GM12864 (cell line): Measurements from ENCODE around the gene PCBP2.

Source experiments
- DNase-seq: peaks from one replicate; pipeline ENCODE4 v3.0.0-alpha.2; 2011; ENCODE audit warnings: low read depth
- H3K4me3 ChIP-seq: 2 replicates; pipeline ENCODE4 v1.5.1; 2011; ENCODE audit warnings: mild to moderate bottlenecking, low read depth, low read length, control low read depth
- TF ChIP-seq, protein P1 (sequence below): IDR thresholded peaks from 2 replicates; pipeline ENCODE4 v1.5.1; 2011; ENCODE audit warnings: low read depth, mild to moderate bottlenecking, moderate library complexity, low read length, control low read depth, inconsistent platforms; ENCODE audit errors: missing control alignments

The PCBP2 gene

DNA sequence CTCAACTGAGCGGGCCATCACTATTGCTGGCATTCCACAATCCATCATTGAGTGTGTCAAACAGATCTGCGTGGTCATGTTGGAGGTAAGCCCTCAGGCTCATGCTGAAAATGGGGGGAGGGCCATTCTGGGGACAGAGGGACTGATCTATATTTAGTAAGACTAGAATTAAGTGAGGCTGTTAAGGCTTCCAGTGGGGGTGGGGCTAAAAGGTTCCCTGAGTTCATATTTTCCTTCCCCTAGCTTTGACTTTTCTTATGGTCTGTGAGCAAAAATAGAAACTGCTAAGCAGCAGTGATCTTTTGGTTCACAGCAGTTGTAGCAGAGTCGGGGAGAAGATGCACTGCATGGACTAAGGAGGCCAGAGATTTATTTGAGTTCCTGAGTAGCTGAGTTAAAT lies 9.2 kb downstream of the PCBP2 start:
- DNase-seq, result no peak
- TF ChIP-seq, protein P1, sequence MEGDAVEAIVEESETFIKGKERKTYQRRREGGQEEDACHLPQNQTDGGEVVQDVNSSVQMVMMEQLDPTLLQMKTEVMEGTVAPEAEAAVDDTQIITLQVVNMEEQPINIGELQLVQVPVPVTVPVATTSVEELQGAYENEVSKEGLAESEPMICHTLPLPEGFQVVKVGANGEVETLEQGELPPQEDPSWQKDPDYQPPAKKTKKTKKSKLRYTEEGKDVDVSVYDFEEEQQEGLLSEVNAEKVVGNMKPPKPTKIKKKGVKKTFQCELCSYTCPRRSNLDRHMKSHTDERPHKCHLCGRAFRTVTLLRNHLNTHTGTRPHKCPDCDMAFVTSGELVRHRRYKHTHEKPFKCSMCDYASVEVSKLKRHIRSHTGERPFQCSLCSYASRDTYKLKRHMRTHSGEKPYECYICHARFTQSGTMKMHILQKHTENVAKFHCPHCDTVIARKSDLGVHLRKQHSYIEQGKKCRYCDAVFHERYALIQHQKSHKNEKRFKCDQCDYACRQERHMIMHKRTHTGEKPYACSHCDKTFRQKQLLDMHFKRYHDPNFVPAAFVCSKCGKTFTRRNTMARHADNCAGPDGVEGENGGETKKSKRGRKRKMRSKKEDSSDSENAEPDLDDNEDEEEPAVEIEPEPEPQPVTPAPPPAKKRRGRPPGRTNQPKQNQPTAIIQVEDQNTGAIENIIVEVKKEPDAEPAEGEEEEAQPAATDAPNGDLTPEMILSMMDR, result no peak
- H3K4me3 ChIP-seq, result no peak overlapping the region

DNA sequence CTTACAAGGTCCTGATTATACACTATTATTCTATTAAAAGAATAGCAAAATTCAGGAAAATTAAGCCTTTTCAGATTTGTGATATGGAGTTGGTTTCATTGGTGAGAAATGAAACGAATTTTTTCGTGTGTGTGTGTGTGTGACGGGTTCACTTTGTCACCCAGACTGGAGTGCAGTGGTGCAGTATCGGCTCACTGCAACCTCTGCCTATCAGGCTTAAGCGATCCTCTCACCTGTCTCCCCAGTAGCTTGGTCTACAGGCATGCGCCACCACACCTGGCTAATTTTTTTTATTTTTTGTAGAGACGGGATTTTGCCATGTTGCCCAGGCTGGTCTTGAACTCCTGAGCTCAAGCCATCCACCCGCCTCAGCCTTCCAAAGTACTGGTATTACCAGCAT lies 9.7 kb downstream of the PCBP2 start:
- no peak for DNase-seq
- TF ChIP-seq, protein P1, result no peak
- no peak overlapping the region for H3K4me3 ChIP-seq

DNA sequence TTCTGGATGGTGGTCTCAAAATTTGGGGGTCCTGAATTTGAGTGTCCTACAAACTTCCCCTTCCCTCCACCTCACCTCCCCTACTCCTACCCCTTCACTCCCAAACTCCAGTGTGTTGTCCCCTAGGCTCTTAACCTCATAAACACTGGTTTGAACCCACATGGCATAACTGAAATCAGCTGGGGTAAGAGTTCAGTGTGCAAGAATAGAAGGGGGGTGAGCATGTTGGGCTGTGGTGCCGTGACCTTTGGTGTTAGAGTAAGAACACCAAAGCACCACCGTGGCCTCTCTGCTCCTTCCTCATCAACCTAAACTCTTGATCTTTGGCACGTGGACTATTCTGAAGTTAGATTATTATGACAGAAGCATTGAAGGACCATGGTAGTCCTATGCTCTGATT lies 11.0 kb downstream of the PCBP2 start:
- TF ChIP-seq, protein P1, result no peak
- H3K4me3 ChIP-seq, result no peak overlapping the region

DNA sequence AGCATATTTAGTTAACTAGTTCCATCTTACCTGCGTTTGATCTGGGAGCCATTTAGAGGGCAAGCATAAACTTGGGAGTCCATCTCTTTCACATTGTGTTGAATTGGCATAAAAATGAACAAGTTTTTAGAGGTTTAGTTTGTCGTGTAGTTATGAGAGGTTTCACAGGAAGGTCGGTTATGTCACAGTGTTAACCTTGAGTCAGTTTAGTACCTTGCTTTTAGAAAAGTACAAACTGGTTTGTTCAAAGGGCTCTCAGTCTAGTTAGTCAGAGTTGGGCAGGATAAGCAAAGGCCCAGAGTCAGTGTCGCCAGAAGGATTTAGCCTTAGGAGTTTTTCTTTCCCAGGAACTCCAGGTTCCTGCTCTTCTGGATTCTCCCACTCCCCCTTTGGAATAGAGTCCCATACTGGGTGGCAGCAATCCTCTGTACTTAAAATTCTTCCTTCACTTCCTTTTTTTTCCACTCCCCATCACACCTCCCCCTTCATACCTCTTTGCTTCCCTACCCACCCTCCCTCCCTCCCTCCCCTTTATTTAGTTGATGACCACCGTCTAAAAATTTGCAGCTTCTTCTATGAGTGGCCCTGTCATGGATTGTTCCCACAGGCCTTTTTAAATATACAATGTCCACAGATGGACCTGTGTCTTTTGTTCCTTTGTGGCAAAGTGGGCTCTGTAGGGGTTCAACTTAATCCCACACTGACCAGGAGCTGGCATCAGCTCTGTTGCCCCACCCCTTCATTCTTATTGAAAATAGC lies 12.1 kb downstream of the PCBP2 start:
- H3K4me3 ChIP-seq, result no peak overlapping the region
- DNase-seq, result no peak
- TF ChIP-seq, protein P1, result no peak

More for the DNA sequence above, 11.0 kb downstream of the PCBP2 start:
- DNase-seq, result no peak

DNA sequence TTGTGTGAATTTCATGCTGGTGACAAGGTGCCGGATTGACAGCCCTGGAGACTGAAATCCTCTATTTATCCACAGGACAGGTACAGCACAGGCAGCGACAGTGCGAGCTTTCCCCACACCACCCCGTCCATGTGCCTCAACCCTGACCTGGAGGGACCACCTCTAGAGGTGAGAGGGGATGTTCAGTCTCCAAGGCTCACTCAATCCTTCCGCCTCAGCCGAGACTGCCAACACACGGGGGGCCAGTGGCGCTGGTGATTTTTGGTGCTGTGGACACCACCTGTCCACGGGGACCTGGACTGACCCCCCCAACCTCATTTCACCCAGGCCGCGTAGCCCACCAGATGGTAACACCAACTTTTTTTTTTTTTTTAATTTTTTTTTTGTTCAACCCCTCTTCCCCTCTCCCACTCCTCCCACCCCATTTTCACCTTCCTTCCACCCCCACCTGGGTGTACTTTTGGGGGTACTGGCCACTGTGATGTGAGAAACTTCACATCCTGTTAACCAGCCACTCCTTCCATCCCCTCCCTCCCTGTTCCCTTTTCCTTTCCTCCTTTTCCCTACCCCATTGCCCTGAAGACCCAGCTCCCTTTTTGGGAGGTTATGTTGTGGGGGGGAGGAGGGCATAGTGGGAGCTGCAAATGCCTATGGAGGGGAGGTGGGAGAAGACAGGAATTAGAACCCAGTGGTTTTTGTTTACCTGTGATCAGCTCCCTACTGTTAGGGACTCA lies 12.9 kb downstream of the PCBP2 start:
- TF ChIP-seq, protein P1, result no peak
- no peak for DNase-seq
- no peak overlapping the region for H3K4me3 ChIP-seq

DNA sequence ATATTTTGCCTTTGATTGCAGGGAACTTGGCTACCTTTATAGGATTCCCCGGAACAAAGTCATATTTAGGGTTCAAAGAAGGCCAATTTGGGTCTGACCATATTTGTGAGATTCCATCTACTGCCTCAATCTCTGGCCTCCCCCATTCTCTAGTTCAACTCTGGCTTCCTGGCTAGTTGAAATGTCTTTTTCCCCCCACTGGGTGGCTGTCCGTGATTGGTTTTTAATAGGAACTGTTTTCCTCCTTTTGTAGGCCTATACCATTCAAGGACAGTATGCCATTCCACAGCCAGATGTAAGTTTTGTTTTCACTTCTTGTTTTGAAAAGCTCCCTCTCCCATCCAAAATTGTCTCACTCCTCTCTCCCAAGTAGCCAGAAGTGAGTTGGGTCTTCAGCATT lies 13.8 kb downstream of the PCBP2 start:
- H3K4me3 ChIP-seq, result no peak overlapping the region
- TF ChIP-seq, protein P1, result no peak
- DNase-seq, result no peak
